ENCODE data around the gene GAGE10. TPM values are rescaled to one million over a fixed set of nuclear protein-coding genes. Genes with fewer than 3 reads are reported as not detected.
A peak's percentile ranks its signal among the peaks of the same experiment; 100 is the strongest.

Gene GAGE10
- total RNA-seq, 2 experiments from 2014 or later: not detected

DNA sequence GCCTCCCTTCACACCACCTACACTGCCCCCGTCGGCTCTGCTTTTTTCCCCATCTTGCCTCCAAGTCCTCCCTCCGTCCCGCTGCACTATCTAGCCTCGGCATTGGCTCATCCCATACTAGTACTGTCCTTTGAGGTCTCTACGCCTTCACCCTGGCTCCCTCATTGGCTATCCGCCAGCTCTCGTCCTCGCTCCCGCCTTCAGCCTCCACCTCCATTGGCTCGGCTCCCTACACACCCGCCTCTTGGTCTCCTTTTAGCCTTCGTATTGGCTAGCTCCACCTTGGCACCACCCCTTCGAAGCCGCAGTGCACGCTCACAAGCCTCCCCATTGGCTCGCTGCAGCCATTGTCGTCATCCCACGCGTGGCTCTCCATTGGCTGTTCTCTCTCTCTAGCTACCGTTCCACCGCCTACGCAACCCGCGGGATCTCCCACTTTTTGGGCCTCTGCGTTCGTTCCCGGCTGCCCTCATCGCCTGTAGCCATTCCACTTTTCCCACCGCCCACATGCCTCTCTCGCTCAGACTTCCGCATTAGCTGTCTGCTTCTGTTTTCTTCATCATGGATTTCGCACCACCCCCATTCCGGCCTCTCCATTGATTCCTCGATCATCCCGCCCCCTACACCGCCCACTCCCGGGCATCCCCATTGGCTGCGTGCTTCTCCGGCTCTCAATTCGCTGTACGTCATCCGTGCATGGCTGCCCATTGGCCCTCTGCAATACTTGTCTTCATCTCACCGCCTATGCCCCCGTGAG lies 34.3 kb upstream of the GAGE10 start:
- ChIA-PET CTCF (interaction anchor here (0.8 to 1.9 kb wide), 2 partner anchors 76 to 102 kb away, joined by 3 to 12 read pairs; no protein-coding TSS in a partner anchor), POLR2A (interaction anchor here (0.8 to 1.7 kb wide), 3 partner anchors 10 to 101 kb away, joined by 3 to 8 read pairs (median 7); no protein-coding TSS in a partner anchor)
- Mint-ChIP-seq H3K27me3 (no peaks in the 10 kb centered on the region), H3K27ac (peak overlapping the region; percentile 99), H3K4me3 (peak overlapping the region; percentile 82), H3K4me1 (ENCODE audit: low read depth) (peaks cover 55% of the 10 kb centered on the region), H3K36me3 (ENCODE audit: low read depth) (peaks cover 10% of the 10 kb centered on the region), H3K9me3 (no peaks in the 10 kb centered on the region)
- peak; percentile 97 for DNase-seq
- ATAC-seq: peak; percentile 80
- intact Hi-C loops (cut with micrococcal nuclease): no loop called here
- TF ChIP-seq CTCF (IDR thresholded peaks at IDR 0.05): no peak

- DNase-seq (peak; percentile 31), ATAC-seq (peak; percentile 5)
- POLR2A ChIA-PET: interaction anchor here (0.6 to 1.7 kb wide), 2 partner anchors 11 to 13 kb away, joined by 3 to 7 read pairs; no protein-coding TSS in a partner anchor
- Mint-ChIP-seq H3K27me3 (no peaks in the 10 kb centered on the region), H3K36me3 (ENCODE audit: low read depth) (peaks cover 15% of the 10 kb centered on the region), H3K27ac (peak within 1 kb of the TSS; percentile 99), H3K4me3 (peak within 1 kb of the TSS; percentile 82), H3K9me3 (no peaks in the 10 kb centered on the region), H3K4me1 (ENCODE audit: low read depth) (peaks cover 55% of the 10 kb centered on the region)
- intact Hi-C loops (cut with micrococcal nuclease): loop anchor here (5.0 kb wide), 1 partner anchor 78 kb away; no protein-coding TSS in a partner anchor
- no peak for TF ChIP-seq CTCF (IDR thresholded peaks at IDR 0.05)
- CTCF ChIA-PET: no interaction called here
Observed at GRCh38 chrX:49269767-49270248, 33.6 kb upstream of the GAGE10 start, which contains the start of gene PPP1R3F. PPP1R3F (plus strand) TSS chrX:49269793; CDS start chrX:49269870, 77 bp downstream.

DNA sequence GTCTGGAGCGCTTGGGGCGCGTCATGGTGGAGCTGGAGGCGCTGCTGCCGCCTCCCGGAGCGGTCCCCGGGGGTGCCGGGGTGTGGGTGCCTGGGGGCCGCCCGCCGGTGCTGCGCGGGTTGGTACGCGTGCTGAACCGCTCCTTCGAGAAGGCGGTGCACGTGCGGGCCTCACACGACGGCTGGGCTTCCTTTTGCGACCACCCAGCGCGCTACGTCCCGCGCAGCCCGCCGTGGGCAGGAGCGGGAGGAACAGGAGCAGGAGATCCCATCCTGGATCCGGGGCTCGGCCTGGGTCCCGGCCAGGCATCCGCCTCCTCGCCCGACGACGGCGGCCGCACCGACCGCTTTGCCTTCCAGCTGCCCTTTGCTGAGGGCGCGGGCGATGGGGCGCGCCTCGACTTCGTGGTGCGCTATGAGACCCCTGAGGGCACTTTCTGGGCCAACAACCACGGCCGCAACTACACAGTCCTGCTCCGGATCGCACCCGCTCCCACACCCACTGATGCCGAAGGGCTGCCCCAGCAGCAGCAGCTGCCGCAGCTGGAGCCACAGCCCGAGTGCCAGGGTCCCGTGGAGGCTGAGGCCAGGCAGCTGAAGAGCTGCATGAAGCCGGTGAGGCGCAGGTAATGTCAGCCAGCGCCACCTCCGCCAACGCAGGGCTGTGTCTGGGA lies 33.1 kb upstream of the GAGE10 start:
- ATAC-seq: no peak
- Mint-ChIP-seq H3K36me3 (ENCODE audit: low read depth) (peaks cover 20% of the 10 kb centered on the region), H3K27me3 (no peaks in the 10 kb centered on the region), H3K9me3 (no peaks in the 10 kb centered on the region), H3K27ac (peak overlapping the region; percentile 99), H3K4me3 (peak overlapping the region; percentile 74), H3K4me1 (ENCODE audit: low read depth) (peaks cover 56% of the 10 kb centered on the region)
- CTCF ChIA-PET: no interaction called here
- intact Hi-C loops (cut with micrococcal nuclease): loop anchor here (5.0 kb wide), 1 partner anchor 78 kb away; no protein-coding TSS in a partner anchor
- DNase-seq: no peak
- POLR2A ChIA-PET: interaction anchor here (0.6 kb wide), 1 partner anchor 11 kb away, joined by 3 read pairs; no protein-coding TSS in a partner anchor
- TF ChIP-seq CTCF (IDR thresholded peaks at IDR 0.05): no peak

DNA sequence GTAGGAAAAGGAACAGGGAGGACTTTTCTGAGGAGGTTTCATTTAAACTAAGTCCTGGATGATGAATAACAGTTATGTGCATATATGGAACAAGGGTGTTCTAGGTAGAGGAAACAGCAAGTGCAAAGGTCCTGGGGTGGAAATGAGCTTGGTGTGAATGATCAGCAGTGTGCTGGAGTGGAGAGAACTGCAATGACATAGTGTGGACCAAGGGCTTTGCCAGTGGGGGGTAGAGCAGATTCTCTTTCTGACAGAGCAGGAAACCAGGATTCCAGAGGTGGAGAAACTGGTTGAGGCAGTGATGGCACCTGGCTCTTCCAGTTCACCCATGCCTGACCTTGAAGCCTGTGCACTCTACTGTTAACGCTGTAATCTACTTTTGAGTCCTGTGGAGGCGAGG lies 32.1 kb upstream of the GAGE10 start:
- ATAC-seq (no peak), DNase-seq (peak; percentile 35)
- intact Hi-C loops (cut with micrococcal nuclease): loop anchor here (5.0 kb wide), 1 partner anchor 79 kb away; no protein-coding TSS in a partner anchor
- no peaks in the 10 kb centered on the region for H3K27me3 Mint-ChIP-seq
- POLR2A ChIA-PET: no interaction called here
- H3K36me3 Mint-ChIP-seq (ENCODE audit: low read depth): peaks cover 23% of the 10 kb centered on the region
- peaks cover 62% of the 10 kb centered on the region for H3K4me1 Mint-ChIP-seq (ENCODE audit: low read depth)
- CTCF ChIA-PET: interaction anchor here (1.5 kb wide), 1 partner anchor 8 kb away, joined by 4 read pairs; the partner anchor contains the start of gene FOXP3
- no peaks in the 10 kb centered on the region for H3K9me3 Mint-ChIP-seq
- no peak for TF ChIP-seq CTCF (IDR thresholded peaks at IDR 0.05)
- peak overlapping the region; percentile 74 for H3K4me3 Mint-ChIP-seq
- H3K27ac Mint-ChIP-seq: peak overlapping the region; percentile 99
